ENCODE measurements around the gene ATXN1L.

DNA sequence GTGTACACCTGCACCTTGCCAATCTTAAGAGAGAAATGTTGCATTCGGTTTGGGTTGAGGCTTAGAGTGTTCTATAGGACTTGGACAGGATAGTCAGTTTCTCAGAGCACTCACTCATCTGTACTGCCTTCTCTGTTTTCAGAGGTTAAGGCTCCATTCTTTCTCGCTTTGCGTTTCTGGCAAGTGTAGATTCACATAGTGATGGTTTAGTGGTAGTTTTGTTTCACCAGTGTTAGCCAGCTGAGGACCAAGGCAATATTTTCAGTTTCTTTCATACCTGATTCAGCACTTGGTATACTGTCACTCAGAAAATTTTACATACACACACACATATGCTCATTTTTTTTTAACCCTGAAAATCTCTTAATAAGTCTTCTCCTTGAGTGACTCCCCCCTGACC is 1.3 kb downstream of the ATXN1L start:
- TF ChIP-seq YY1 (IDR thresholded peaks at IDR 0.05; ENCODE audit: insufficient read depth, insufficient read length) (no peak), ZNF274 (IDR thresholded peaks at IDR 0.05; ENCODE audit: low read depth, low read length) (no peak), SUZ12 (IDR thresholded peaks at IDR 0.05; ENCODE audit: extremely low read depth, insufficient read depth, insufficient read length) (no peak)
